ENCODE measurements around the gene GYG2.

Gene GYG2

DNA sequence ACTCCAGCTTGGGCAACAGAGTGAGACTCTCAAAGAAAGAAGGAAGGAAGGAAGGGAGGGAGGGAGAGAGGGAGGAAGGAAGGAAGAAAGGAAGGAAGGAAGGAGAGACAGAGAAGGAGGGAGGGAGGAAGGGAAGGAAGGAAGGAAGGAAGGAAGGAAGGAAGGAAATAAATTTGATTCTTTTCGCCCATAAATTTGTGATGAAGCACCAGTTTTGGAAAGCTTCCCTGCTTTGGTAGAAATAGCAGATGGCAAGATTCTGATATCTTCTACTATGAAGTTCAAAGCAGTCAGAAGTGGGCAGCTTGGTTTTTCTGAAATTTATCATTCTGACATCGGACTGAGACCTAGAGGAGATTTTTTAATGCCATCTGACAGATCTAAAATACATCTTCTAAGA lies 11.7 kb upstream of the GYG2 start:
- no peak for DNase-seq (ENCODE audit: low spot score)

- DNase-seq (ENCODE audit: low spot score): peak; percentile 4
Measured at GRCh38 chrX:2819345-2820135, 9.2 kb upstream of the GYG2 start.

GRCh38 chrX:2820136-2820771 lies 8.5 kb upstream of the GYG2 start:
- DNase-seq (ENCODE audit: low spot score): no peak

DNA sequence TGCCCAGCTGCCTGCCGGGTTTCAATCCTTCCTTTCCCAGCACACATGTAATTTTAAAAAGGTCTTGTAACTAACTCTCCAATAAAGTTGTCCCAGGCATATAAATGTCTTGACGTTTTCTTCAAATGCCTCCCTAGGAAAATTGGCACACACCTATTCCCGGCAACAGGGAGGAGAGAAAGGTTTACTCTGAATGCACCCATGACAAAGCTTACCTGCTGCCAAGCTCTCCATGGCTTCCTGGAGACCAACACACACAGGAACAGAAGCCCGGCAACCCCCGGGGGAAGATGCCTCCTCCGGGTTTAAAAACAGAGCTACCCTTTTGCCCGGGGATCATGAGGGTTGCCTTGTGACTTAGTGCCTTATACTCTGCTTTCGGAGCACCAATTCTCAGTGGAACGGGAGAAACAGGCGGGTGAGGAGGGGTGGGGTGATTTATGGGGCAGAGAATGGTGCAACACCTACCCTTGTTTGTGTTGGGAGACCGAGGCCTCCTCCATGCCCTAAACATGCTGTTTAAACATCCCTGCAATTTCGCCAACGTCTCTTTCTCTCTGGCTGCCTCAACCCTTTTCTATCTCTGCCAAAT lies 4.8 kb upstream of the GYG2 start:
- DNase-seq (ENCODE audit: low spot score): no peak

GRCh38 chrX:2824886-2825285 lies 3.8 kb upstream of the GYG2 start:
- DNase-seq (ENCODE audit: low spot score): no peak

DNA sequence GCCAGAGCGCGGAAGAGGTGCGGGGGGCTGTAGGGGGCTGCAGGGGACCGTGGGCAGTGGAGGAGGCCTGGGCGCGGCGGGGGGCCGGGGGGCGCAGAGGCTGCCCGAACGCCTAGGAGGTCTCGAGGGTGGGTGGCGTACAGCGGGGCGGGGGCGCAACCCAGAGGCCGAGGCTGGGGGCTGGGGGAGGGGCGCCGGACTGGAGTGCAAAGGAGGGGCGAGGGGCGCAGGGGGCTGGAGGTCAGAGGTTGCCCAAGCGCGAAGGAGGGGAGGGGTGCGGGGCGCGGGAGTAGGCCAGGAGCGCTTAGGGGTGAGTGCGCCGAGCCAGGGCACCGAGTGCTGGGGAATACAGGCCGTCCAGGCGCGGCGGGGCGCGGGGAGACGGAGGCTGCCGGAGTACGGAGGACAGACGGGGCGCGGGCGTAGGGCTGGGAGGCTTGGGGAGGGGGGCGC lies 255 bp downstream of the GYG2 start:
- DNase-seq (ENCODE audit: low spot score): no peak

DNA sequence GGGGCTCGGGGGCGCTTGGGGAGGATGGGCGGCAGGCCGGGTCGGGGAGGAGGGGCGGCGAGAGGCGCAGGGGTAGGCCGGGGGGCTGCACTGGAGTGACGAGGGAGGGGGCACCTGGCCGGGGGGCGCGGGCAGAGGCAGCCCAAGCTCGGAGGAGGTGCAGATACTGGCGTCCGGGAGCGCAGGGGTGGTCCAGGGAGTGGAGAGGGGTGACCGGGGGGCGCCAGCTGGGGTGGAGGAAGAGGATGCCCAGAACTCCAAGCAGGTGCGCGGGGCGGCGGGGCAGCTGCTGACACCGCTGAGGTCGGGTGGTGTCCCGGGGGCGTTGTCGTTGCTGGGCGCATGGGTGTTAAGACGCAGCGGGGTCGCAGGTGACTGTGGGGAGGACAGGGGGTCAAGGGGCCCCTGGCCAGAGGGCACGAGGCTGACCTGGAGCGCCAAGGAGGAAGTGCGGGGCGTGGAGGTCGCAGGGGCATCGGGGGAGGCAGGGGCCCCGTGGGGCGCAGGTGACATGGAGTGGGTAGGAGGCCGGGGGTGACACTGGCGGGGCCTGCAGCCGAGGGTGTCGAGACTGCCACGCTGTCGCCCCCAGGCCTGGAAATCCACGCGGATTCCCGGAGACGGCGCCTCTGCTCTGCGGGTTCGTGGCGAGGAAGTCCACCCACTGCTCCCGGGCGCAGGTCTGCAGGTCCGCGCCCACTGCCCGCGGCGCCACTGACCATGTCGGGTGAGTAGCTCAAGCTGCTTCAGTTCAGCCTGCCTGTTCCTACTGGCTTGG lies 928 bp downstream of the GYG2 start:
- DNase-seq (ENCODE audit: low spot score): no peak

DNA sequence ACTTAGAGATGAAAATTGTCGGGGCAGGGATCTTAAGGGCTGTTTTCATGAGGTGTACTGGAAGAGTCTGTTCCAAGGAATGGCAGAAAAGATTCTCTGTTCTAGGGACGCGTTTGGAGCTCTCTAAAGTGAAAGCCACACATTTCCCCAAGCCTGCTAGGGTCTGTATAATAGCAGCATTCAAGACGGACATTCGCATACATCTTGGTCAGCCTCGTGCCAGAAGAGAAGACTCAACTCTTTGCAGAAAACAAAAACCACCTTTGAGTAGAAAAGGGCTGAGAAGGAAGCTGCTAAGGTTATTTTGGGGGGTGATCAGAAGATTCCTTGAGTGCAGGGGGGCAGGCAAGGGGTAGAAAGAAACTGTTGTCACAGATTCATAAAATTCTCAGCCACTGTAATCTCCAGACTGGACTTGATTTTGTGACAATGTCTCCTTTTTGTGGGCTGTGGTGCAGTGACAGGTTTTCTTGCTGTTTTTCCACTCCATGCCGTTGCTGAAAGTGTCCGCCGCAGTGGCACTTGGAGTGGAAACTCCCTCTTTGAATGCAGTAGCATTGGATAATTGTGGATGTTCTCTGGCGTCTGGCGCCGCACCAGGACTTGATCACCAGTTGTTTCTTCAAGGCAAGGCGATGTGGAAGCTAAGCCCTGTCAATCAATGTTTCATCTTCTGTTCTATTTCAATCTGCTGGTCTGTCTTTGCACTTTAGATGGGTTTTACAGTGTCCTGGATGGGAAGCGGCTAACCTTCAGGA lies 2.9 kb downstream of the GYG2 start:
- DNase-seq (ENCODE audit: low spot score): no peak

DNA sequence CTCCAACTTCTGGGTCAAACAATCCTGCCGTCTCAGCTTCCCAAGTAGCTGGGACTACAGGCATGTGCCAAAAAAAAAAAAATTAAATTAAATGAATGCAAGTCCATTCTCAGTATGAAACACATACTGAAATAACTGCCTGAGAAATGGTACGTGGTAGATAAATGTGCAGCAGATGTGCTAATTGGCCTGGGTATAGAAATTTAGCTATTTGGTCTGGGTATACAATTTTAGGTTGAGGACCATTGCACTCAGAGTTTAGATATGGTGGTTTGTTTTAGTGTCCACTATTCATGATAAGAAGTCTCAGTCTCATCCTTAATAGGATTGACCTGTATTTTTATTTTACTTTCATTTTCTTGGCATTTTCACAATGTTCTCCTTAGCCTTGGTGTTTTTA lies 9.2 kb downstream of the GYG2 start:
- no peak for DNase-seq (ENCODE audit: low spot score)

GRCh38 chrX:2840961-2841360 lies 12.2 kb downstream of the GYG2 start:
- DNase-seq (ENCODE audit: low spot score): no peak

DNA sequence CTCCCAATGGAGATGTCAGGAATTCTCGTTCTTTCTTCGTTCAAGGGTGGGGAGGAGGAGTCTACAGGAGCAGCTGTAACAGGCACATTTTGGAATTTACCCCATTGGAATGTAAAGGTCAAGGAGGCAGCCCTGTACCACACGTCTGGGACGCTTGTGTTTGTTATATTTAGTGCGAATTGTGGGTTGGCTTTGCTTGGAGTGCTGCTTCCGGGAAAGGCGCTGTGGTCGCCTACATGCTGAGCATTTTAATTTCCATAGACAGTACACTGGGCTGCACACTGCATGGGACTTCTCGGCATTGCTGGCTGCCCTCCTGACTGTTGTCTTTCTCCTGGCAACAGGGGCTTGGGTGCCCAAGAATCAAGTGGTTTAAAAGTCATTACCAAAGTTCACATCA lies 12.8 kb downstream of the GYG2 start:
- DNase-seq (ENCODE audit: low spot score): no peak

- DNase-seq (ENCODE audit: low spot score): no peak
Measured at GRCh38 chrX:2846992-2847391, 18.3 kb downstream of the GYG2 start.

DNA sequence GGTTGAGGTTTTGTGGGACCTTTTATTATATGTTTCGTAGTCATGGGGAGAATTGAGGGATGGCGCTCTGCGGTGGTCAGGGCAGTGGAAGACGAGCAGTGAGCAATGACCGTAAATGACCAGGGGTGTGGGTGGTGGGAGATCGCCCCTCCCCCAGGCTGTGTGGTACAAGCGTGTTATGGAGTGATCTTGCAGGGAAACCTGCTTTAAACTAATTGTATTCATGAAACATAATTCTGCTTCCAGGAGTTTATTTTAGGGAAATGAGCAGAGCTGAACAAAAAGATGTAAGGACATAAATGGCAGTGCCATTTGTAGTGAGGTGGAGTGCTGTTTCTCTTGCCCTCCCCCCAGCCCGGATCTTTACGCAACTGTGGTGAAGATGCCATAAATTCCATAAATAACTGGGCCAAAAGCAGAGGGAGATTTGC lies 20.2 kb downstream of the GYG2 start:
- DNase-seq (ENCODE audit: low spot score): no peak

DNA sequence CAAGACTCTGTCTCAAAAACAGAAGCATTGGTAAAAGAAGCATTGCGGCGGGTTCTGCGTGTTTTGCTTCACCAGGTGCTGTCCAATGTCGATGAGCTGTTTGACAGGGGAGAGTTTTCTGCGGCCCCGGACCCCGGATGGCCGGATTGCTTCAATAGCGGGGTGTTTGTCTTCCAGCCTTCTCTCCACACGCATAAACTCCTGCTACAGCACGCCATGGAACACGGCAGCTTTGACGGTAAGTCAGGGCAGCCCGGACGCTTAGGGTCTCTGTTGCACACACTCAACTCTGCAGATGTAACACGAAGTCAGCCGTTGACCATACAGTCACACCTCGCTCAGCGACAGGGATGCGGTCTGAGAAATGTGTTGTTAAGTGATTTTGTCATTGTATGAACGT lies 26.2 kb downstream of the GYG2 start:
- DNase-seq (ENCODE audit: low spot score): no peak

- DNase-seq (ENCODE audit: low spot score): no peak
Measured at GRCh38 chrX:2855761-2856160, 27.0 kb downstream of the GYG2 start.

- no peak for DNase-seq (ENCODE audit: low spot score)
Measured at GRCh38 chrX:2857566-2857965, 28.8 kb downstream of the GYG2 start.

- DNase-seq (ENCODE audit: low spot score): no peak
Measured at GRCh38 chrX:2859197-2859797, 30.6 kb downstream of the GYG2 start.

DNA sequence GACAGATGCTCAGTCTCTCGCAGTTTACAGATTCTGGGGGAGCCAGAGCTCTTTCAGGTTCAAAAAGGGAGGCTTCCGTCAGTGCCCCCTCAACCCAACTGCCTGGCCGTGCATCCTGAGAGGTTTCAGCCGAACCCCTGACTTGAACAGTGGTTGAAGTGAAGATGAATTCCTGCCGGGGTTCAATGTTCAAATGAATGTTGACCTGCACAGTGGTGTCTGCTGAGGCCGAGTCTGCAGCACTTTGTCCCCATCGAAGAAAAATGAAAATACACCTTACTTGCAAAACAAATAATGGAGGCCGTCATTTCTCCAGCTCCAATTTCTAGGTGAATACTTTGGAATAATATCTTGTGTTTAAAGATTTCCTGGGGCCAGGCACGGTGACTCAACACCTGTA lies 33.7 kb downstream of the GYG2 start:
- no peak for DNase-seq (ENCODE audit: low spot score)

DNA sequence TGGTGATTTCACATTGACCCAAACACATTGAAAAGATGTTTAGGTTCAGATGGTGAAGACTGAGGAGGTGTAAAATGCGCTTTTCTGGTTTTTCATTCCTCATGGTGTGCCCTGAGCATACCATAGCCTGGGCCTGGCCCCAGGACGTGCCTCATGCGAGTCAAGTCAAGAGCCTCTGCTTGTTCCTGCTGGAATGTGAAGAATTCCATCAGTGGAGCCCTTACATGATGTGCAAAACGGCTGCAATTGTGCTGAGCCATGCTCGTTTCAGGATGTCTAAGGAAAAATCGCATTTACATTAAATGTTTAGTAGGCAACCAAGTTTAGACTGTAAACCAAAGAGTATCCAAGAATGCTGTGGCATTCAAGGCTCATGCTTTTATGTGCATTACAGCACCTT lies 34.9 kb downstream of the GYG2 start:
- DNase-seq (ENCODE audit: low spot score): no peak

- no peak for DNase-seq (ENCODE audit: low spot score)
Measured at GRCh38 chrX:2867206-2867605, 38.5 kb downstream of the GYG2 start.

DNA sequence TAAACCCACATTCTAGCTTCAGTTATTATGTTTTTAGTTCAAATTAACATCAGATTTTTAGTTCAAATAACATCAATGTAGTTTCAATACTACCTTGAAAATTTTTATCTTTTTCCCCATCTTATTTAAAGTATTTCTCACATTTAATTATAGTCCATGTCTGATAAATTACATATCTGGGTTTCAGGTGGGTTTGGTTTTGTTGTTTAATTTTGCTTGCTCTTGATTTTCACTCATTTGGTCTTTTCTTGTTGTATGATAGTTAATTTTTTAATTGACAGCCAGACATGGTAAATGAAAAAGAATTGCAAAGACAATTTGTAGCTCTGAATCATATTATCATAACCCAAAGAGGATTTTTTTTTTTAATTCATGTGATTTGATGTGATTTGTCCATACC lies 41.9 kb downstream of the GYG2 start:
- no peak for DNase-seq (ENCODE audit: low spot score)
